Activated CD4-positive, alpha-beta T cell treated with anti-CD3 and anti-CD28 coated beads for 48 hours (primary cell): Measurements from ENCODE around the gene LCE3B.
"Not testable (repeated sequence)": the region's sequence is repeated elsewhere in the genome, so short reads cannot be mapped to it uniquely, and the experiment has no call there.

Experiments used
- DNase-seq: peaks from one replicate; pipeline ENCODE4 v3.0.0-alpha.2; 2020

LCE3B gene

GRCh38 chr1:152613511-152613910 lies at the start of gene LCE3B:
Gene LCE3B, plus strand, starts transcription at chr1:152613811. Its CDS starts 0 bp downstream, at chr1:152613811.
- DNase-seq: no peak

- DNase-seq: no peak
Measured at GRCh38 chr1:152565115-152565514, 48.5 kb upstream of the LCE3B start.

GRCh38 chr1:152565535-152566215 lies 47.9 kb upstream of the LCE3B start:
- no peak for DNase-seq

- no peak for DNase-seq
Measured at GRCh38 chr1:152566681-152567080, 46.9 kb upstream of the LCE3B start, which contains the start of gene LCE3E. Gene LCE3E, minus strand, starts transcription at chr1:152566780. Its CDS starts 572 bp downstream, at chr1:152566208.

GRCh38 chr1:152577168-152577567 lies 36.4 kb upstream of the LCE3B start:
- DNase-seq: peak; percentile 7

GRCh38 chr1:152579526-152579925 lies 34.1 kb upstream of the LCE3B start:
- not testable (repeated sequence) for DNase-seq

GRCh38 chr1:152580433-152580832 lies 33.2 kb upstream of the LCE3B start, which contains the start of gene LCE3D:
Gene LCE3D, minus strand, starts transcription at chr1:152580516. Its CDS starts 580 bp downstream, at chr1:152579936.
- DNase-seq: no peak

GRCh38 chr1:152582647-152583046 lies 31.0 kb upstream of the LCE3B start:
- DNase-seq: no peak

GRCh38 chr1:152585586-152585985 lies 28.0 kb upstream of the LCE3B start:
- DNase-seq: no peak

GRCh38 chr1:152596986-152597385 lies 16.6 kb upstream of the LCE3B start:
- no peak for DNase-seq

- DNase-seq: no peak
Measured at GRCh38 chr1:152599934-152600333, 13.7 kb upstream of the LCE3B start, which contains the start of gene LCE3C. Gene LCE3C, plus strand, starts transcription at chr1:152600234. Its CDS starts 498 bp downstream, at chr1:152600732.

GRCh38 chr1:152621993-152622392 lies 8.4 kb downstream of the LCE3B start:
- DNase-seq: no peak

GRCh38 chr1:152622803-152623202 lies 9.2 kb downstream of the LCE3B start, which contains the start of gene LCE3A:
Gene LCE3A, minus strand, starts transcription at chr1:152623103. Its CDS starts 0 bp downstream, at chr1:152623103.
- DNase-seq: no peak

GRCh38 chr1:152623203-152623844 lies 9.7 kb downstream of the LCE3B start:
- DNase-seq: peak; percentile 52

GRCh38 chr1:152626744-152627143 lies 13.1 kb downstream of the LCE3B start:
- no peak for DNase-seq

- DNase-seq: no peak
Measured at GRCh38 chr1:152630596-152630995, 17.0 kb downstream of the LCE3B start.

- no peak for DNase-seq
Measured at GRCh38 chr1:152640351-152640750, 26.7 kb downstream of the LCE3B start.

- DNase-seq: no peak
Measured at GRCh38 chr1:152643945-152644344, 30.3 kb downstream of the LCE3B start.

- DNase-seq: no peak
Measured at GRCh38 chr1:152645146-152645545, 31.5 kb downstream of the LCE3B start.

- DNase-seq: no peak
Measured at GRCh38 chr1:152646656-152647055, 33.0 kb downstream of the LCE3B start.

- DNase-seq: peak; percentile 75
Measured at GRCh38 chr1:152654110-152654509, 40.5 kb downstream of the LCE3B start.

- DNase-seq: no peak
Measured at GRCh38 chr1:152656459-152656858, 42.8 kb downstream of the LCE3B start.

- no peak for DNase-seq
Measured at GRCh38 chr1:152657677-152658076, 44.1 kb downstream of the LCE3B start.

- DNase-seq: no peak
Measured at GRCh38 chr1:152658649-152659048, 45.0 kb downstream of the LCE3B start.
